Colonic mucosa (tissue), 4 donors: ENCODE data around the gene POLG2. TPM values are rescaled to one million over a fixed set of nuclear protein-coding genes. Genes with fewer than 3 reads are reported as not detected.
"Not testable (repeated sequence)": the region's sequence is repeated elsewhere in the genome, so short reads cannot be mapped to it uniquely, and the experiment has no call there.

Source experiments
- DNase-seq: peaks from one replicate; pipeline ENCODE4 v3.0.0-alpha.2; 2020
- H3K27ac ChIP-seq: fragments of 200-600 bp; one replicate; pipeline ENCODE4 v1.8.0; 2021
- H3K27me3 ChIP-seq: fragments of 200-600 bp; one replicate; pipeline ENCODE4 v1.8.0; 2021
- H3K36me3 ChIP-seq: fragments of 200-600 bp; one replicate; pipeline ENCODE4 v1.8.0; 2021
- H3K4me1 ChIP-seq: fragments of 200-600 bp; one replicate; pipeline ENCODE4 v1.8.0; 2021; ENCODE audit warnings: mild to moderate bottlenecking
- H3K4me3 ChIP-seq: fragments of 200-600 bp; one replicate; pipeline ENCODE4 v1.8.0; 2021
- H3K9ac ChIP-seq, 2 donors: one replicate each; pipeline ENCODE4 v1.7.0; 2013; ENCODE audit warnings: control low read depth in 2 of 2, low read depth in 2 of 2, low read length in 2 of 2
- H3K9me3 ChIP-seq: fragments of 200-600 bp; one replicate; pipeline ENCODE4 v1.8.0; 2021
- intact Hi-C: fragments of 100-400 bp; cut with DNase I; formaldehyde crosslinking; loops from one replicate; pipeline ENCODE4 v1.14.1; 2022
- microRNA-seq: library from miRNA; unstranded; fragments of <30 nt; microRNA quantifications from one replicate; pipeline ENCODE4, GENCODE V29; 2019
- total RNA-seq, 2 donors: library from RNA; stranded (reverse); fragmentation: NEBNext Ultra II Directional in 1 of 2; extraction: Animal tissue kit (Norgen Biotek cat#: 25700) in 1 of 2; gene quantifications; one replicate each; pipeline ENCODE4 v1.2.1, GENCODE V29; 2021
- TF ChIP-seq, protein P1 (sequence below): fragments of 200-600 bp; IDR thresholded peaks from one replicate; pipeline ENCODE4 v1.8.0; 2022; ENCODE audit warnings: antibody characterized with exemption, mild to moderate bottlenecking
- donor health status: healthy.
- donor health status: DM: no; HTN: no; CAD: no.
- donor health status: DM: no; HTN: no; CAD: no.

Gene POLG2
- total RNA-seq, 2 donors from 2014 or later: 10.5 to 12.3 TPM

DNA sequence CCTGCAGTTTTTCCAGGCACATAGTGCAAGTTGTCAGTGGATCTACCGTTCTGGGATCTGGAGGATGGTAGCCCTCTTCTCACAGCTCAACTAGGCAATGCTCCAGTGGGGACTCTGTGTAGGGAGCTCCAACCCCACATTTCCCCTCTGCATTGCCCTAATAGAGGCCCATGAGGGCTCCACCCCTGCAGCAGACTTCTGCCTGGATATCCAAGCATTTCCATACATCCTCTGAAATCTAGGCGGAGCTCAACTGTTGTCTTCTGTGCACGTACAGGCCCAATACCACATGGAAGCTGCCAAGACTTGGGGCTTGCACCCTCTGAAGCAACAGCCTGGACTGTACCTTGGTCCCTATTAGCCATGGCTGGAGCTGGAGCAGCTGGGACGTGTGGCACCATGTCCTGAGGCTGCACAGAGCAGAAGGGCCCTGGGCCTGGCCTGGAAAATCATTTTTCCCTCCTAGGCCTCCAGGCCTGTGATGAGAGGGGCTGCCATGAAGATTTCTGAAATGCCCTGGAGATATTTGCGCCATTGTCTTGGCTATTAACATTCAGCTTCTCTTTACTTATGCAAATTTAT is 58.8 kb downstream of the POLG2 start:
- intact Hi-C loops: no loop called here
- Histone ChIP-seq H3K36me3 (no peaks in the 10 kb centered on the region), H3K27me3 (no peaks in the 10 kb centered on the region), H3K4me3 (no peak overlapping the region), H3K27ac (no peak overlapping the region), H3K4me1 (no peaks in the 10 kb centered on the region), H3K9me3 (no peaks in the 10 kb centered on the region), H3K9ac (no peak overlapping the region)
- TF ChIP-seq, protein P1, sequence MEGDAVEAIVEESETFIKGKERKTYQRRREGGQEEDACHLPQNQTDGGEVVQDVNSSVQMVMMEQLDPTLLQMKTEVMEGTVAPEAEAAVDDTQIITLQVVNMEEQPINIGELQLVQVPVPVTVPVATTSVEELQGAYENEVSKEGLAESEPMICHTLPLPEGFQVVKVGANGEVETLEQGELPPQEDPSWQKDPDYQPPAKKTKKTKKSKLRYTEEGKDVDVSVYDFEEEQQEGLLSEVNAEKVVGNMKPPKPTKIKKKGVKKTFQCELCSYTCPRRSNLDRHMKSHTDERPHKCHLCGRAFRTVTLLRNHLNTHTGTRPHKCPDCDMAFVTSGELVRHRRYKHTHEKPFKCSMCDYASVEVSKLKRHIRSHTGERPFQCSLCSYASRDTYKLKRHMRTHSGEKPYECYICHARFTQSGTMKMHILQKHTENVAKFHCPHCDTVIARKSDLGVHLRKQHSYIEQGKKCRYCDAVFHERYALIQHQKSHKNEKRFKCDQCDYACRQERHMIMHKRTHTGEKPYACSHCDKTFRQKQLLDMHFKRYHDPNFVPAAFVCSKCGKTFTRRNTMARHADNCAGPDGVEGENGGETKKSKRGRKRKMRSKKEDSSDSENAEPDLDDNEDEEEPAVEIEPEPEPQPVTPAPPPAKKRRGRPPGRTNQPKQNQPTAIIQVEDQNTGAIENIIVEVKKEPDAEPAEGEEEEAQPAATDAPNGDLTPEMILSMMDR: no peak
- DNase-seq: no peak

DNA sequence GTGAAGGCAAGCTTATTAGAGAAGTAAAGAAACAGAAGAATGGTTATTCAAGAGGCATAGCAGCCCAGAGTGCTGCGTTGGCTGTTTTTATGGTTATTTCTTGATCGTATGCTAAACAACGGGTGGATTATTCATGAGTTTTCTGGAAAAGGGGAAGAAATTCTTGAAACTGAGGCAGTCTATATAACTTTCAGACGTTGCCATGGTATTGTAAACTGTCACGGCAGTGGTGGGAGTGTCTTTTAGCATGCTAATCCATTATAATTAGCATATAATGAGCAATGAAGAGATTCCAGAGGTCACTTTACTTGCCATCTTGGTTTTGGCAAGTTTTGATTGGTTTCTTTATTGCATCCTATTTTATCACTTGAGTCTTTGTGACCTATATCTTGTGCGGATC is 65.3 kb downstream of the POLG2 start:
- intact Hi-C loops: no loop called here
- Histone ChIP-seq H3K36me3 (no peaks in the 10 kb centered on the region), H3K9me3 (no peaks in the 10 kb centered on the region), H3K27me3 (no peaks in the 10 kb centered on the region), H3K4me3 (no peak overlapping the region), H3K4me1 (no peaks in the 10 kb centered on the region), H3K9ac (no peak overlapping the region), H3K27ac (no peak overlapping the region)
- TF ChIP-seq, protein P1: no peak
- no peak for DNase-seq

DNA sequence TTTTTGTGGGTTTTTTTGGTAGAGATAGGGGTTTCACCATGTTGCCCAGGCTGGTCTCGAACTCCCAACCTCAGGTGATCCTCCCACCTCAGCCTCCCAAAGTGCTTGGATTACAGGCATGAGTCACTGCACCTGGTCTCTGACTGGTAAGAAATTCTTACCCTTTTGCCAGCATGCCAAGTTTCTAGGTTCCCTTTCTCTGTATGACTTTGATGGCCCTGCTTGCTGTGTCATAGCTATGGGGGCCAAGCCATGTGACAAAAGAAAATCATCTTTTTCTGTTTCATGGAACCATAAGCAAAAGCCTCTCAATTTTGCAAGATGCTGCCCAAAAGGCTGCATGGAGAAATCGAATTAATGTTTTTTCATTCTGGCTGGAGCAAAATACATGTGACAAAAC is 66.8 kb downstream of the POLG2 start:
- H3K36me3 ChIP-seq, H3K27me3 ChIP-seq, H3K9me3 ChIP-seq, H3K9ac ChIP-seq, intact Hi-C loops, H3K27ac ChIP-seq, H3K4me3 ChIP-seq, DNase-seq, H3K4me1 ChIP-seq: not testable (repeated sequence)

DNA sequence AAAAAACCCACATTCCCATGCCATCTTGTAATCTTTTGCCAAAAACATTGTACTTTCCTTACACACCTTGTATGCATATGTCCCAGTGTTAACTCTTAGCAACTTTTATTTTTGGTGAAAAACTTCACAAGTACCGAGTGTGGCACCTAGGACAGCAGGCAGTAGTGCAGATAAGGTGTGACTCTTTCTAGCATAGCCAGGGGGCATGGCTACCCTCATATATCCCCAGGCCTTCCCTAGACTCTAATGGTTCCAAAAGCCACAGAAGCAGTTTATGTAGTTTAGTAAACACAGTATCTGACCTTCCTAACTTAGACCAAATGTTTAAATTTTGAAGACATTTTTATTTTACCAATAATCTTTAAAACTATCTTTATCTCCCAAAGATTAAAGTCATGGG is 68.4 kb downstream of the POLG2 start:
- Histone ChIP-seq H3K9me3 (no peaks in the 10 kb centered on the region), H3K9ac (no peak overlapping the region), H3K27me3 (no peaks in the 10 kb centered on the region), H3K4me3 (no peak overlapping the region), H3K4me1 (no peaks in the 10 kb centered on the region), H3K36me3 (no peaks in the 10 kb centered on the region), H3K27ac (no peak overlapping the region)
- intact Hi-C loops: no loop called here
- TF ChIP-seq, protein P1: no peak
- DNase-seq: no peak

Small RNA genes lying within 50 kb of the gene (microRNA-seq; reads per million reads assigned to microRNA genes)
- gene MIR3064 (7.7 reads per million, percentile 9 among the genes with 10 or more reads in this experiment), gene MIR5047 (not detected)

Other genes starting within 250 kb of the POLG2 start
- 10 to 100 TPM; 29.0 to 29.7 TPM for gene TEX2, start 233.8 kb downstream of the POLG2 start, total RNA-seq
- gene PECAM1, start 106.2 kb downstream of the POLG2 start, total RNA-seq: 10 to 100 TPM; 17.5 to 48.8 TPM
- gene MILR1, start 47.9 kb downstream of the POLG2 start, total RNA-seq: 1 to 10 TPM; 2.0 to 5.3 TPM
- 100 to 1,000 TPM; 369 to 444 TPM for gene DDX5, start 9.2 kb upstream of the POLG2 start, total RNA-seq
- gene CEP95, start 9.9 kb upstream of the POLG2 start, total RNA-seq: 10 to 100 TPM; 26.4 to 28.5 TPM
- 10 to 100 TPM; 10.6 to 18.6 TPM for gene SMURF2, start 165.3 kb upstream of the POLG2 start, total RNA-seq